Liver (tissue), 9 donors: ENCODE measurements around the gene MYO6. TPM values are rescaled to one million over a fixed set of nuclear protein-coding genes. Genes with fewer than 3 reads are reported as not detected.

Source experiments
- DNase-seq: peaks from one replicate; pipeline ENCODE4 v3.0.0-alpha.2; 2017; ENCODE audit warnings: low spot score
- H3K27ac ChIP-seq, 2 donors: one replicate each; pipeline ENCODE4 v1.7.0; 2013; ENCODE audit warnings: inconsistent platforms in 2 of 2, low read length in 2 of 2, control low read depth in 1 of 2, low read depth in 1 of 2, mild to moderate bottlenecking in 1 of 2
- H3K27me3 ChIP-seq, 4 donors: one replicate each; pipeline versions ENCODE4 v1.6.1 to v1.7.0; 2013; ENCODE audit warnings: low read length in 3 of 4, inconsistent platforms in 1 of 4, mild to moderate bottlenecking in 1 of 4, moderate library complexity in 1 of 4; ENCODE audit not compliant: control insufficient read depth in 4 of 4, insufficient read depth in 4 of 4
- H3K36me3 ChIP-seq, 4 donors: one replicate each; pipeline versions ENCODE4 v1.6.1 to v1.7.0; 2013; ENCODE audit warnings: low read length in 3 of 4, mild to moderate bottlenecking in 3 of 4, low read depth in 1 of 4, moderate library complexity in 1 of 4; ENCODE audit not compliant: control insufficient read depth in 4 of 4, insufficient read depth in 3 of 4
- H3K4me1 ChIP-seq, 4 donors: one replicate each; pipeline versions ENCODE4 v1.6.1 to v1.7.0; 2013; ENCODE audit warnings: low read length in 3 of 4, mild to moderate bottlenecking in 3 of 4, moderate library complexity in 1 of 4; ENCODE audit not compliant: control insufficient read depth in 4 of 4, insufficient read depth in 4 of 4
- H3K4me3 ChIP-seq, 3 donors: one replicate each; pipeline versions ENCODE4 v1.6.1 to v1.7.0; 2013; ENCODE audit warnings: low read length in 3 of 3, control low read depth in 1 of 3, low read depth in 1 of 3, mild to moderate bottlenecking in 1 of 3
- H3K9ac ChIP-seq, 2 donors: one replicate each; pipeline ENCODE4 v1.7.0; 2013; ENCODE audit warnings: low read length in 2 of 2, mild to moderate bottlenecking in 2 of 2, moderate library complexity in 2 of 2, control low read depth in 1 of 2, low read depth in 1 of 2
- H3K9me3 ChIP-seq, 4 donors: one replicate each; pipeline versions ENCODE4 v1.6.1 to v1.7.0; 2013; ENCODE audit warnings: low read length in 3 of 4; ENCODE audit not compliant: control insufficient read depth in 4 of 4
- EGR1 ChIP-seq, 2 donors: IDR thresholded peaks; 2 replicates each; pipeline ENCODE4 v1.6.1; 2016 to 2018; ENCODE audit warnings: antibody characterized with exemption in 2 of 2, low read depth in 2 of 2
- FOXA1 ChIP-seq: IDR thresholded peaks from 2 replicates; pipeline ENCODE4 v1.6.1; 2016; ENCODE audit warnings: antibody characterized with exemption
- FOXA2 ChIP-seq: IDR thresholded peaks from 2 replicates; pipeline ENCODE4 v1.6.1; 2016; ENCODE audit warnings: antibody characterized with exemption
- HNF4A ChIP-seq, 2 donors: conservative IDR thresholded peaks; 2 replicates each; pipeline ENCODE4 v1.6.1; 2016; ENCODE audit warnings: antibody characterized with exemption in 2 of 2, mild to moderate bottlenecking in 2 of 2
- HNF4G ChIP-seq: IDR thresholded peaks from 2 replicates; pipeline ENCODE4 v1.6.1; 2016; ENCODE audit warnings: antibody characterized with exemption
- JUND ChIP-seq, 2 donors: IDR thresholded peaks; 2 replicates each; pipeline ENCODE4 v1.6.1; 2016; ENCODE audit warnings: antibody characterized with exemption in 2 of 2
- NR2F2 ChIP-seq: IDR thresholded peaks from 2 replicates; pipeline ENCODE4 v1.6.1; 2016; ENCODE audit warnings: antibody characterized with exemption
- RAD21 ChIP-seq, 2 donors: IDR thresholded peaks; 2 replicates each; pipeline ENCODE4 v1.6.1; 2016; ENCODE audit warnings: antibody characterized with exemption in 2 of 2, mild to moderate bottlenecking in 2 of 2
- RXRA ChIP-seq, 2 donors: IDR thresholded peaks; 2 replicates each; pipeline ENCODE4 v1.6.1; 2017 to 2018; ENCODE audit warnings: antibody characterized with exemption in 2 of 2, mild to moderate bottlenecking in 1 of 2
- TAF1 ChIP-seq: conservative IDR thresholded peaks from 2 replicates; pipeline ENCODE4 v1.6.1; 2016; ENCODE audit warnings: antibody characterized with exemption, mild to moderate bottlenecking
- YY1 ChIP-seq: IDR thresholded peaks from 2 replicates; pipeline ENCODE4 v1.6.1; 2016; ENCODE audit warnings: antibody characterized with exemption, mild to moderate bottlenecking
- whole genome bisulfite sequencing: extraction: QIAGEN DNeasy Blood & Tissue Kit; methylation state at CpG from one replicate; pipeline ENCODE4 v1.1.7; 2013; 5-methylcytosine and 5-hydroxymethylcytosine counted together
- polyA plus RNA-seq, 2 donors: library from polyadenylated mRNA; stranded (reverse) in 1 of 2; unstranded in 1 of 2; fragments of 200-250 nt in 1 of 2; fragments of >200 nt in 1 of 2; fragmentation: Nextera tagmentation in 1 of 2; extraction: Ambion mirVana in 1 of 2; gene quantifications; one replicate each; pipeline versions ENCODE4 v1.2.1 to v1.2.3, GENCODE V29; 2013 to 2015
- total RNA-seq, 2 donors: library from RNA; depleted of rRNA; stranded (reverse); fragments of >200 nt; gene quantifications; one replicate each; pipeline ENCODE4 v1.2.3, GENCODE V29; 2014
- TF ChIP-seq, protein P1 (sequence below): IDR thresholded peaks from 2 replicates; pipeline ENCODE4 v1.6.1; 2016; ENCODE audit warnings: antibody characterized with exemption
- TF ChIP-seq, protein P2 (sequence below): IDR thresholded peaks from 2 replicates; pipeline ENCODE4 v1.6.1; 2016; ENCODE audit warnings: antibody characterized with exemption
- donor health status: healthy.
- donor health status: healthy.
- donor health status: healthy.
- donor health status: healthy.
- donor health status: healthy.

MYO6 gene
- total and polyA plus RNA-seq, 4 donors, result 6.5 to 18.3 (median 12.7) TPM

DNA sequence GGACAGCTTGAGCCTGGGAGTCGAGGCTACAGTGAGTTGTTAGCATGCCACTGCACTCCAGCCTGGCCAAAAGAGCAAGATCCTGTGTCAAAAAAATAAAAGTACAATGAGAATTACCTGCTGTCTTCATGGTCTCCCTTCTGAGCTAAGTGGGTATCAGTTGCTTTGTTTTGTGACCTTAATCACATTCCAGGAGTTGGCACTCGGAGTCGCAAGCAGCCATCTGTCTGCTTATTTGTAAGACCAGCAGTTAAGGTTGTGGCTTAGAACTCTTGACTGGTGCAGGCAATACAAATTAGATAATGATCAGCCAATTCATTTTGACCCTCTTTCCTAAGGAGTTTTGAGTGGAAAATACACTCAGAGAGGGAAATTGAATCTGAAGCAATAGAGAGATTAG is 114.0 kb downstream of the MYO6 start:
- 68% methylated on average over 3 of the region's 3 CpGs for WGBS
- no peak overlapping the region for H3K9ac ChIP-seq
- H3K4me3 ChIP-seq, result no peak overlapping the region
- H3K36me3 ChIP-seq, result peaks cover 5 to 18% (median 9%) of the 10 kb centered on the region in 4 donors
- no peak for DNase-seq
- H3K9me3 ChIP-seq, result no peaks in the 10 kb centered on the region
- TF ChIP-seq NR2F2 (no peak), RXRA (IDR thresholded peaks at IDR 0.05) (no peak), TAF1 (no peak), FOXA1 (no peak), HNF4A (conservative IDR thresholded peaks at IDR 0.05) (no peak)
- TF ChIP-seq, protein P1, sequence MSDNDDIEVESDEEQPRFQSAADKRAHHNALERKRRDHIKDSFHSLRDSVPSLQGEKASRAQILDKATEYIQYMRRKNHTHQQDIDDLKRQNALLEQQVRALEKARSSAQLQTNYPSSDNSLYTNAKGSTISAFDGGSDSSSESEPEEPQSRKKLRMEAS, result no peak
- TF ChIP-seq, protein P2, sequence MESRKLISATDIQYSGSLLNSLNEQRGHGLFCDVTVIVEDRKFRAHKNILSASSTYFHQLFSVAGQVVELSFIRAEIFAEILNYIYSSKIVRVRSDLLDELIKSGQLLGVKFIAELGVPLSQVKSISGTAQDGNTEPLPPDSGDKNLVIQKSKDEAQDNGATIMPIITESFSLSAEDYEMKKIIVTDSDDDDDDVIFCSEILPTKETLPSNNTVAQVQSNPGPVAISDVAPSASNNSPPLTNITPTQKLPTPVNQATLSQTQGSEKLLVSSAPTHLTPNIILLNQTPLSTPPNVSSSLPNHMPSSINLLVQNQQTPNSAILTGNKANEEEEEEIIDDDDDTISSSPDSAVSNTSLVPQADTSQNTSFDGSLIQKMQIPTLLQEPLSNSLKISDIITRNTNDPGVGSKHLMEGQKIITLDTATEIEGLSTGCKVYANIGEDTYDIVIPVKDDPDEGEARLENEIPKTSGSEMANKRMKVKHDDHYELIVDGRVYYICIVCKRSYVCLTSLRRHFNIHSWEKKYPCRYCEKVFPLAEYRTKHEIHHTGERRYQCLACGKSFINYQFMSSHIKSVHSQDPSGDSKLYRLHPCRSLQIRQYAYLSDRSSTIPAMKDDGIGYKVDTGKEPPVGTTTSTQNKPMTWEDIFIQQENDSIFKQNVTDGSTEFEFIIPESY, result no peak
- peaks cover 0 to 2% (median 0%) of the 10 kb centered on the region in 4 donors for H3K4me1 ChIP-seq
- no peaks in the 10 kb centered on the region for H3K27me3 ChIP-seq
- no peak overlapping the region for H3K27ac ChIP-seq

DNA sequence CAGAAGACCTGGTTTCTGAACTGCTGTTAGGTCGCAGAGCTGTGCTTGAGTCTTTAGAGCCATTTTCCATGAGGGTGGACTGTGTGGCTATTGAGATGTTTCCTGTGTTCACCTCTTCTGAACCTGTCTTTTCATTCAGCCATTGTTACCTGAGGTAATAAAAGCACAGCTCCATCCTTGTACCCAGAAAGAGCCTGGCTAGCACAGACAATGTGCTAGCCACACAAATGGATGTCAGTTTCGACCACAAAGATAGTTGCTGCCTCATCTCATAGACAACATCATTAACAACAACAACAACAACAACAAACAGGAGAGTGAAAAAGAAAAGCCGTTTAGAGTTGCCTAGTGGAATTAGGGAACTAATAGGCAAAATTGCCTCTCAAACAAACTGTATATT is 114.7 kb downstream of the MYO6 start:
- TF ChIP-seq YY1, result no peak
- no peak for TF ChIP-seq JUND (IDR thresholded peaks at IDR 0.05)
- TF ChIP-seq RXRA (IDR thresholded peaks at IDR 0.05), result no peak
- TF ChIP-seq EGR1 (IDR thresholded peaks at IDR 0.05; ENCODE audit: low read depth in 2 of 2), result no peak
- no peak overlapping the region for H3K27ac ChIP-seq

DNA sequence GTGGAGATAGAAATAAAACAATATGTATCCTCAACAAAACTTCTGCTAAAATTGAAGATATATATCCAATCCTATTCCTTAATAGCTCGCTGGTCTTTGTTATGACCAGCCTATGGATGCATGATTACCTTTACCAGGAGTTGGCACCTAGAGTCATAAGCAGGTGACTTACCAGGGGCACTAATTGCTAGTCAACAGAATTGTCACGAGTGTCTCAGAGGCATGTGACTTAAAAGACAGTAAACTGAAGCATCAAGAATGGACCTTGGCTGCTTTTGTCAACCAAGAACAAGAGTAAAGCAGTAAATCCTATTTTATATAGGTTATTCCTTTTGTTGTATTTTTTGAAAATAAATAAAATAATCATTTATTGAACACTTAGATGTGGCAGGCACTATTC is 115.4 kb downstream of the MYO6 start:
- DNase-seq, result no peak
- Histone ChIP-seq H3K4me3 (no peak overlapping the region), H3K9ac (no peak overlapping the region), H3K27ac (no peak overlapping the region), H3K36me3 (peaks cover 5 to 18% (median 9%) of the 10 kb centered on the region in 4 donors), H3K27me3 (no peaks in the 10 kb centered on the region), H3K9me3 (no peaks in the 10 kb centered on the region), H3K4me1 (peaks cover 0 to 2% (median 0%) of the 10 kb centered on the region in 4 donors)
- 96% methylated on average over 2 of the region's 2 CpGs for WGBS
- TF ChIP-seq, protein P2, result no peak
- TF ChIP-seq HNF4G (no peak), FOXA2 (no peak), YY1 (no peak), RAD21 (IDR thresholded peaks at IDR 0.05) (no peak)

More for the DNA sequence above, 114.7 kb downstream of the MYO6 start:
- H3K4me1 ChIP-seq, result peaks cover 0 to 2% (median 0%) of the 10 kb centered on the region in 4 donors
- no peak for DNase-seq
- WGBS, result 88% methylated on average over 3 of the region's 3 CpGs
- no peak overlapping the region for H3K4me3 ChIP-seq
- no peaks in the 10 kb centered on the region for H3K9me3 ChIP-seq
- peaks cover 5 to 18% (median 9%) of the 10 kb centered on the region in 4 donors for H3K36me3 ChIP-seq
- H3K27me3 ChIP-seq, result no peaks in the 10 kb centered on the region
- H3K9ac ChIP-seq, result no peak overlapping the region
